HFF-Myc (cell line): ENCODE data around the gene VEGFB.

ENCODE experiments used
- DNase-seq: peaks from one replicate; pipeline ENCODE4 v3.0.0-alpha.2; 2011; ENCODE audit warnings: low read depth; ENCODE audit errors: extremely low read depth
- H3K4me3 ChIP-seq: replicated peaks from 2 replicates; pipeline ENCODE4 v1.5.1; 2011; ENCODE audit warnings: low read depth, mild to moderate bottlenecking, control low read depth, low read length
- CTCF ChIP-seq: IDR thresholded peaks from 2 replicates; pipeline ENCODE4 v1.5.1; 2012; ENCODE audit warnings: mild to moderate bottlenecking, low read depth, low read length, control low read depth; ENCODE audit errors: missing control alignments

VEGFB gene

GRCh38 chr11:64230985-64231365 is 3.4 kb upstream of the VEGFB start:
- no peak for TF ChIP-seq CTCF
- peak overlapping the region; percentile 59 for H3K4me3 ChIP-seq
- DNase-seq, result no peak

GRCh38 chr11:64231546-64231945 is 2.8 kb upstream of the VEGFB start:
- H3K4me3 ChIP-seq, result no peak overlapping the region
- no peak for TF ChIP-seq CTCF
- DNase-seq, result no peak

- no peak for TF ChIP-seq CTCF
- H3K4me3 ChIP-seq, result no peak overlapping the region
- DNase-seq, result no peak
Measured at GRCh38 chr11:64232182-64232966, 2.0 kb upstream of the VEGFB start.

- no peak for DNase-seq
- no peak overlapping the region for H3K4me3 ChIP-seq
- no peak for TF ChIP-seq CTCF
Measured at GRCh38 chr11:64232967-64233315, 1.4 kb upstream of the VEGFB start.

- H3K4me3 ChIP-seq, result peak overlapping the region; percentile 58
- TF ChIP-seq CTCF, result no peak
- DNase-seq, result no peak
Measured at GRCh38 chr11:64234647-64235379, 429 bp downstream of the VEGFB start.

- H3K4me3 ChIP-seq, result peak overlapping the region; percentile 58
- DNase-seq, result no peak
- TF ChIP-seq CTCF, result no peak
Measured at GRCh38 chr11:64235437-64236161, 1.2 kb downstream of the VEGFB start.
